ENCODE data around the gene FAM177A1. TPM values are rescaled to one million over a fixed set of nuclear protein-coding genes. Genes with fewer than 3 reads are reported as not detected.

The FAM177A1 gene
- total RNA-seq, 8 experiments from 2014 or later = 17.6 to 81.3 (median 52.9) TPM

- Histone ChIP-seq H3K27ac (peak overlapping the region; percentile 78 to 95), H3K4me1 (replicated peaks in 1 of 2) (peaks cover 10 to 12% of the 10 kb centered on the region in 2 donors), H3K4me3 (peak overlapping the region; percentile 85 to 100 (median 96))
- ATAC-seq (replicated peaks in 6 of 8) = peak in 2 of 8 experiments; percentile 61 to 63
- in situ Hi-C loops (cut with MboI; ENCODE audit: low pct_unique_long_range_greater_than_20kb in 2 of 9, low sequenced_read_pairs in 9 of 9, unreplicated experiment in 9 of 9) = no loop called here
- WGBS, 10 experiments = 0 to 39% (median 7%) methylated on average over 4 to 25 of the region's 34 CpGs; no CpG with 5 or more reads in 1 of the 10 experiments
Measured at GRCh38 chr14:35121026-35121886, 75.2 kb downstream of the FAM177A1 start.

GRCh38 chr14:35121887-35122695, 76.0 kb downstream of the FAM177A1 start, which contains the start of the genes PPP2R3C and PRORP:
PPP2R3C (minus strand) TSS chr14:35121990; CDS start chr14:35121959, 31 bp downstream.
PRORP (plus strand) TSS chr14:35122552; CDS start chr14:35123246, 694 bp downstream.
- H3K4me3 ChIP-seq = peak within 1 kb of the TSS; percentile 85 to 100 (median 96)
- peak within 1 kb of the TSS; percentile 78 to 95 for H3K27ac ChIP-seq
- peak; percentile 72 to 92 (median 88) for ATAC-seq (replicated peaks in 6 of 8)
- peaks cover 10 to 12% of the 10 kb centered on the region in 2 donors for H3K4me1 ChIP-seq (replicated peaks in 1 of 2)
- WGBS, 10 experiments = 0 to 2% (median 0%) methylated on average over 1 to 42 of the region's 57 CpGs; no CpG with 5 or more reads in 2 of the 10 experiments
- in situ Hi-C loops (cut with MboI; ENCODE audit: low pct_unique_long_range_greater_than_20kb in 2 of 9, low sequenced_read_pairs in 9 of 9, unreplicated experiment in 9 of 9) = no loop called here

GRCh38 chr14:35122696-35123387, 76.8 kb downstream of the FAM177A1 start:
- ATAC-seq (replicated peaks in 6 of 8) = peak; percentile 26 to 65 (median 37)
- peak overlapping the region in 1 of 2 donors; percentile 95 for H3K27ac ChIP-seq
- 0 to 33% (median 9%) methylated on average over 1 to 18 of the region's 23 CpGs; no CpG with 5 or more reads in 2 of the 10 experiments for WGBS, 10 experiments
- H3K4me3 ChIP-seq = peak overlapping the region; percentile 85 to 100 (median 96)
- in situ Hi-C loops (cut with MboI; ENCODE audit: low pct_unique_long_range_greater_than_20kb in 2 of 9, low sequenced_read_pairs in 9 of 9, unreplicated experiment in 9 of 9) = no loop called here
- peaks cover 10 to 12% of the 10 kb centered on the region in 2 donors for H3K4me1 ChIP-seq (replicated peaks in 1 of 2)

DNA sequence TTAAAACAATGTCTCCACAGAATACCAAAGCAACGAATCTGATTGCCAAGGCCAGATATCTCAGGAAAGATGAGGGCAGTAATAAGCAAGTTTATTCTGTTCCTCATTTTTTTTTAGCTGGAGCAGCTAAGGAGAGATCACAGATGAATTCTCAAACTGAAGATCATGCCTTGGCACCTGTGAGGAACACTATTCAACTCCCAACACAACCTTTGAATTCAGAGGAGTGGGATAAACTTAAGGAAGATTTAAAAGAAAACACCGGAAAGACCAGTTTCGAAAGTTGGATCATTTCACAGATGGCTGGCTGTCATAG, 77.3 kb downstream of the FAM177A1 start:
- peaks cover 10 to 12% of the 10 kb centered on the region in 2 donors for H3K4me1 ChIP-seq (replicated peaks in 1 of 2)
- no peak overlapping the region for H3K27ac ChIP-seq
- peak overlapping the region; percentile 85 to 100 (median 96) for H3K4me3 ChIP-seq
- no peak for ATAC-seq (replicated peaks in 6 of 8)
- in situ Hi-C loops (cut with MboI; ENCODE audit: low pct_unique_long_range_greater_than_20kb in 2 of 9, low sequenced_read_pairs in 9 of 9, unreplicated experiment in 9 of 9) = no loop called here
- WGBS, 10 experiments = 10 to 88% (median 60%) methylated on average over 2 to 3 of the region's 3 CpGs; no CpG with 5 or more reads in 4 of the 10 experiments

DNA sequence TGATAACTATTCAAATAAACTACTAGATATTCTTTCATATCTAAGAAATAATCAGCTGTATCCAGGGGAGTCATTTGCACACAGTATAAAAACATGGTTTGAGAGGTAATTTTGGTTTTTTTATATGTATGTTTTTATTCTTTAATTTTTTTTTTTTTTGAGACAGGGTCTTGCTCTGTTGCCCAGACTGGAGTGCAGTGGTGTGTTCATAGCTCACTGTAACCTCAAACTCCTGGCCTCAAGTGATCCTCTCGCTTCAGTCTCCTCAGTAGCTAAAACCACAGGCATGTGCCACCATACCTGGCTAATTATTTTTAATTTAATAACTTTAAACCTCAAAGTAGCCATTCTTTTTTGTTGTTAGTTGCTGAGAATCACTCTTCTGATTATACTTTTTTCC, 78.1 kb downstream of the FAM177A1 start:
- H3K4me1 ChIP-seq (replicated peaks in 1 of 2) = peaks cover 10 to 12% of the 10 kb centered on the region in 2 donors
- in situ Hi-C loops (cut with MboI; ENCODE audit: low pct_unique_long_range_greater_than_20kb in 2 of 9, low sequenced_read_pairs in 9 of 9, unreplicated experiment in 9 of 9) = no loop called here
- WGBS, 10 experiments = 75 to 100% (median 100%) methylated on average over 1 of the region's 1 CpG; no CpG with 5 or more reads in 1 of the 10 experiments
- ATAC-seq (replicated peaks in 6 of 8) = no peak
- no peak overlapping the region for H3K27ac ChIP-seq
- H3K4me3 ChIP-seq = no peak overlapping the region

Other genes starting within 250 kb of the FAM177A1 start
- 10 to 100 TPM; 11.7 to 76.6 (median 26.5) TPM for gene BAZ1A, start 170.9 kb upstream of the FAM177A1 start, total RNA-seq
- 100 to 1,000 TPM in 2 of 8 experiments, 10 to 100 TPM in 6; 55.4 to 159 (median 94.4) TPM for gene SRP54, start 63.3 kb upstream of the FAM177A1 start, total RNA-seq
- 10 to 100 TPM; 22.0 to 49.9 (median 42.1) TPM for gene PPP2R3C, start 75.7 kb downstream of the FAM177A1 start, total RNA-seq
- gene PRORP, start 76.3 kb downstream of the FAM177A1 start, total RNA-seq = 10 to 100 TPM in 7 of 8 experiments, 1 to 10 TPM in 1; 9.5 to 44.5 (median 20.7) TPM
- 1,000 to 10,000 TPM in 1 of 8 experiments, 100 to 1,000 TPM in 7; 224 to 1,035 (median 262) TPM for gene PSMA6, start 246.1 kb downstream of the FAM177A1 start, total RNA-seq